HG03025 (cell line): Measurements from ENCODE around the gene N4BP2L2.

Experiments used
- ATAC-seq: cut with Tn5 transposase; IDR thresholded peaks from one replicate; pipeline ENCODE4 v1.9.1; 2021; ENCODE audit warnings: mild to moderate bottlenecking, moderate library complexity; ENCODE audit not compliant: unreplicated experiment, low FRiP score

The N4BP2L2 gene

GRCh38 chr13:32535115-32535514 lies 3.5 kb downstream of the N4BP2L2 start:
- no peak for ATAC-seq

GRCh38 chr13:32530841-32531253 lies 7.7 kb downstream of the N4BP2L2 start:
- ATAC-seq: peak; percentile 75

- ATAC-seq: no peak
Measured at GRCh38 chr13:32528358-32528757, 10.2 kb downstream of the N4BP2L2 start.

- ATAC-seq: no peak
Measured at GRCh38 chr13:32527151-32527550, 11.4 kb downstream of the N4BP2L2 start.

GRCh38 chr13:32525766-32526165 lies 12.8 kb downstream of the N4BP2L2 start:
- ATAC-seq: no peak

GRCh38 chr13:32515246-32515645 lies 23.3 kb downstream of the N4BP2L2 start:
- ATAC-seq: no peak

- ATAC-seq: no peak
Measured at GRCh38 chr13:32511482-32511881, 27.1 kb downstream of the N4BP2L2 start.

- no peak for ATAC-seq
Measured at GRCh38 chr13:32504876-32505275, 33.7 kb downstream of the N4BP2L2 start.

GRCh38 chr13:32504263-32504662 lies 34.3 kb downstream of the N4BP2L2 start:
- no peak for ATAC-seq

GRCh38 chr13:32503727-32504126 lies 34.9 kb downstream of the N4BP2L2 start:
- ATAC-seq: no peak

GRCh38 chr13:32501064-32501463 lies 37.5 kb downstream of the N4BP2L2 start:
- ATAC-seq: no peak

- ATAC-seq: no peak
Measured at GRCh38 chr13:32499538-32500210, 38.9 kb downstream of the N4BP2L2 start.

GRCh38 chr13:32497589-32497988 lies 41.0 kb downstream of the N4BP2L2 start:
- ATAC-seq: no peak

GRCh38 chr13:32496599-32497160 lies 41.9 kb downstream of the N4BP2L2 start:
- no peak for ATAC-seq

- ATAC-seq: no peak
Measured at GRCh38 chr13:32495841-32496240, 42.8 kb downstream of the N4BP2L2 start.

- ATAC-seq: no peak
Measured at GRCh38 chr13:32495429-32495828, 43.2 kb downstream of the N4BP2L2 start.

- no peak for ATAC-seq
Measured at GRCh38 chr13:32491028-32491427, 47.6 kb downstream of the N4BP2L2 start.

- no peak for ATAC-seq
Measured at GRCh38 chr13:32476892-32477291, 61.7 kb downstream of the N4BP2L2 start.

- no peak for ATAC-seq
Measured at GRCh38 chr13:32476021-32476731, 62.4 kb downstream of the N4BP2L2 start.

GRCh38 chr13:32474999-32475792 lies 63.4 kb downstream of the N4BP2L2 start:
- ATAC-seq: no peak

- no peak for ATAC-seq
Measured at GRCh38 chr13:32473650-32474049, 64.9 kb downstream of the N4BP2L2 start.
